HepG2 (cell line): ENCODE data around the gene GLUL. TPM values are rescaled to one million over a fixed set of nuclear protein-coding genes. Genes with fewer than 3 reads are reported as not detected.

Experiments used
- ATF7-NPFF ChIP-seq: sonication (generic); formaldehyde crosslinking; IDR thresholded peaks from 2 replicates; pipeline ENCODE4 v1.8.1; 2023; ENCODE audit warnings: mild to moderate bottlenecking, low read depth, missing genetic modification reagents, moderate library complexity
- CEBPG ChIP-seq: IDR thresholded peaks from 2 replicates; pipeline ENCODE4 v1.6.1; 2016
- DBP ChIP-seq: sonication (generic); formaldehyde crosslinking; IDR thresholded peaks from 2 replicates; pipeline ENCODE4 v1.4.0; 2020; ENCODE audit warnings: missing genetic modification reagents; ENCODE audit errors: not compliant biosample characterization
- DMAP1 ChIP-seq: IDR thresholded peaks from 2 replicates; pipeline ENCODE4 v1.6.1; 2016
- ELF4 ChIP-seq: sonication (generic); formaldehyde crosslinking; IDR thresholded peaks from 2 replicates; pipeline ENCODE4 v1.5.0; 2020; ENCODE audit warnings: missing genetic modification reagents, mild to moderate bottlenecking, moderate library complexity, borderline replicate concordance
- ETV6 ChIP-seq: sonication (generic); formaldehyde crosslinking; conservative IDR thresholded peaks from 2 replicates; pipeline ENCODE4 v1.4.0; 2020; ENCODE audit warnings: missing genetic modification reagents
- FIP1L1 ChIP-seq: fragments of 200-400 bp; formaldehyde crosslinking; IDR thresholded peaks from 2 replicates; pipeline ENCODE4 v1.6.1; 2018; ENCODE audit warnings: low read depth, mild to moderate bottlenecking, low read length, moderate library complexity, borderline replicate concordance; ENCODE audit not compliant: insufficient read depth
- FOXC1 ChIP-seq: sonication (generic); formaldehyde crosslinking; IDR thresholded peaks from 2 replicates; pipeline ENCODE4 v1.8.0; 2022; ENCODE audit warnings: mild to moderate bottlenecking, missing genetic modification reagents, borderline replicate concordance
- FOXO1 ChIP-seq: sonication (generic); formaldehyde crosslinking; IDR thresholded peaks from 2 replicates; pipeline ENCODE4 v1.4.0; 2020; ENCODE audit warnings: missing genetic modification reagents
- GTF2F1 ChIP-seq: fragments of 150-350 bp; IDR thresholded peaks from 2 replicates; pipeline ENCODE4 v1.6.1; 2014; ENCODE audit warnings: low read length
- MAFF ChIP-seq: IDR thresholded peaks from 2 replicates; pipeline ENCODE4 v1.6.1; 2011; ENCODE audit warnings: low read depth, low read length, improper control_type of control experiment
- NFRKB ChIP-seq: fragments of 450-650 bp; IDR thresholded peaks from 2 replicates; pipeline ENCODE4 v1.6.1; 2017
- NPAS2 ChIP-seq: sonication (generic); formaldehyde crosslinking; IDR thresholded peaks from 2 replicates; pipeline ENCODE4 v1.8.0; 2022; ENCODE audit warnings: mild to moderate bottlenecking, missing genetic modification reagents, borderline replicate concordance
- PCBP1 ChIP-seq: fragments of 200-400 bp; formaldehyde crosslinking; IDR thresholded peaks from 2 replicates; pipeline ENCODE4 v1.6.1; 2017; ENCODE audit warnings: mild to moderate bottlenecking, low read depth, low read length, borderline replicate concordance
- SMAD1 ChIP-seq: sonication (generic); formaldehyde crosslinking; IDR thresholded peaks from 2 replicates; pipeline ENCODE4 v1.4.0; 2020; ENCODE audit warnings: missing genetic modification reagents, low read depth, mild to moderate bottlenecking, borderline replicate concordance
- SOX5 ChIP-seq: IDR thresholded peaks from 2 replicates; pipeline ENCODE4 v1.6.1; 2016; ENCODE audit warnings: borderline replicate concordance
- SP140L ChIP-seq: sonication (generic); formaldehyde crosslinking; IDR thresholded peaks from 2 replicates; pipeline ENCODE4 v1.4.0; 2020; ENCODE audit warnings: missing genetic modification reagents, borderline replicate concordance
- SP2 ChIP-seq: sonication (generic); formaldehyde crosslinking; IDR thresholded peaks from 2 replicates; pipeline ENCODE4 v1.5.1; 2020; ENCODE audit warnings: mild to moderate bottlenecking, missing genetic modification reagents
- SRSF1 ChIP-seq: fragments of 200-400 bp; formaldehyde crosslinking; optimal IDR thresholded peaks from 2 replicates; pipeline ENCODE3; 2017; ENCODE audit warnings: mild to moderate bottlenecking, low read depth, low read length, moderate library complexity
- SSRP1 ChIP-seq: IDR thresholded peaks from 2 replicates; pipeline ENCODE4 v1.6.1; 2016; ENCODE audit warnings: control low read depth
- THYN1 ChIP-seq: sonication (generic); formaldehyde crosslinking; IDR thresholded peaks from 2 replicates; pipeline ENCODE4 v1.8.1; 2023; ENCODE audit warnings: low read depth, mild to moderate bottlenecking, moderate library complexity, missing genetic modification reagents, borderline replicate concordance
- TRIM24 ChIP-seq: sonication (generic); formaldehyde crosslinking; IDR thresholded peaks from 2 replicates; pipeline ENCODE4 v1.8.0; 2022; ENCODE audit warnings: mild to moderate bottlenecking, missing genetic modification reagents
- ZBTB26 ChIP-seq: IDR thresholded peaks from 2 replicates; pipeline ENCODE4 v1.6.1; 2016; ENCODE audit warnings: missing compliant biosample characterization, missing genetic modification reagents, borderline replicate concordance
- ZFP1 ChIP-seq: IDR thresholded peaks from 2 replicates; pipeline ENCODE4 v1.6.1; 2016
- ZFP36 ChIP-seq: fragments of 150-350 bp; IDR thresholded peaks from 2 replicates; pipeline ENCODE4 v1.6.1; 2018; ENCODE audit warnings: borderline replicate concordance, low read length, low read depth; ENCODE audit not compliant: partially characterized antibody
- ZFP90 ChIP-seq: sonication (generic); formaldehyde crosslinking; IDR thresholded peaks from 2 replicates; pipeline ENCODE4 v1.8.0; 2022; ENCODE audit warnings: missing genetic modification reagents, mild to moderate bottlenecking, inconsistent platforms, borderline replicate concordance
- ZNF138 ChIP-seq: sonication (generic); formaldehyde crosslinking; IDR thresholded peaks from 2 replicates; pipeline ENCODE4 v1.5.0; 2020; ENCODE audit warnings: mild to moderate bottlenecking, low read depth, missing genetic modification reagents
- ZNF180 ChIP-seq: sonication (generic); formaldehyde crosslinking; IDR thresholded peaks from 2 replicates; pipeline ENCODE4 v1.4.0; 2020; ENCODE audit warnings: low read depth, missing genetic modification reagents, borderline replicate concordance
- ZNF256 ChIP-seq: sonication (generic); formaldehyde crosslinking; conservative IDR thresholded peaks from 2 replicates; pipeline ENCODE4 v1.4.0; 2020; ENCODE audit warnings: missing genetic modification reagents
- ZNF75D ChIP-seq: sonication (generic); formaldehyde crosslinking; IDR thresholded peaks from 2 replicates; pipeline ENCODE4 v1.8.1; 2023; ENCODE audit warnings: missing genetic modification reagents, mild to moderate bottlenecking, borderline replicate concordance
- ZSCAN31 ChIP-seq: sonication (generic); formaldehyde crosslinking; IDR thresholded peaks from 2 replicates; pipeline ENCODE4 v1.5.0; 2020; ENCODE audit warnings: low read depth, mild to moderate bottlenecking, missing genetic modification reagents
- polyA plus RNA-seq, 8 experiments: library from polyadenylated mRNA; depleted of rRNA in 3 of 8; stranded (reverse) in 7 of 8; unstranded in 1 of 8; fragments of >200 nt; fragmentation: Illumina TruSeq in 4 of 8; extraction: Trizol in 4 of 8; gene quantifications; 2 replicates each; pipeline versions ENCODE4 v1.2.1 to v1.2.3, GENCODE V29; 2011 to 2016; ENCODE audit warnings: low read depth in 4 of 8, missing spikeins in 1 of 8, mixed read lengths in 1 of 8; ENCODE audit not compliant: insufficient read depth in 1 of 8
- total RNA-seq, 5 experiments: library from RNA; depleted of rRNA; stranded (reverse); fragments of >200 nt; fragmentation: Illumina TruSeq; extraction: Trizol; gene quantifications; 2 replicates each; pipeline ENCODE4 v1.2.3, GENCODE V29; 2016; ENCODE audit warnings: low read depth in 1 of 5

GLUL gene
- total and polyA plus RNA-seq, 2 of the 13 experiments (the other 11 are each of a cell fraction or from before 2014, with no cell fraction given): 423 to 827 TPM

- TF ChIP-seq ZBTB26 (peak; percentile 42; the same call in 1 of the 2 replicates), SP140L (no peak), CEBPG (no peak), NFRKB (no peak), NPAS2 (CRISPR knock-in tag) (no peak), ZNF138 (no peak), ZFP36 (no peak), ZFP90 (no peak), GTF2F1 (no peak), DBP (CRISPR knock-in tag) (no peak), ZFP1 (no peak), SSRP1 (CRISPR knock-in tag) (no peak), SP2 (CRISPR knock-in tag) (no peak), SOX5 (no peak), DMAP1 (CRISPR knock-in tag) (no peak), TRIM24 (CRISPR knock-in tag) (no peak), ETV6 (no peak), FIP1L1 (no peak), ELF4 (CRISPR knock-in tag) (no peak), SMAD1 (no peak), SRSF1 (no peak), FOXC1 (no peak), FOXO1 (CRISPR knock-in tag) (no peak), ATF7-NPFF (CRISPR knock-in tag) (no peak), ZNF256 (CRISPR knock-in tag) (no peak), MAFF (no peak), ZSCAN31 (CRISPR knock-in tag) (no peak), PCBP1 (no peak), ZNF75D (CRISPR knock-in tag) (no peak), THYN1 (no peak), ZNF180 (CRISPR knock-in tag) (no peak)
These were observed 749 bp upstream of the GLUL start (continued) for GRCh38 chr1:182392050-182393028.
